ENCODE data around the gene C1orf74.

Gene C1orf74

GRCh38 chr1:209769171-209769904 is 15.0 kb downstream of the C1orf74 start:
- peak in 5 of 14 donors; percentile 9 to 40 (median 19) for DNase-seq

DNA sequence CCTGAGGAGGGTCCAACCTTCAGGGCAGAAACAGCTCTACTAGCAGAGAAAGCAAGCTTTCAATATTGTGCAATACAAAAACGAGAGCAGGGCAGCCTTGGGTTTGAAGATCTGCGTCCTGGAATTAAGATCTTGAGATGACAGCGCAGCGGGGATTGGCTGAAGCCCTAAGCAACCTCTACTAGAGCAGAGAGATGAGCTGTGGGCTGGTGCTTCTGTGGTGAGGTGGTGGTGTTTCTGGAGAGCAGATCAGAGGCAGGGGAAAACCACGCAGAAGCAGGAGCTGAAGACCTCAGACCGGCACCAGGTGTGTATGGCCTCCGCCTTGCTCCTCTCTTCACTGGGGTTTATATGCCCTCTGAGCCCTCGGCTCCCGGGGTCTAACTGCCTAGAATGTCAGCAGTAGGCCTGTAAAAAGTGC is 16.0 kb downstream of the C1orf74 start:
- no peak for DNase-seq

- DNase-seq: no peak
Measured at GRCh38 chr1:209767706-209768105, 16.7 kb downstream of the C1orf74 start.

GRCh38 chr1:209767096-209767495 is 17.3 kb downstream of the C1orf74 start:
- DNase-seq: no peak

- no peak for DNase-seq
Measured at GRCh38 chr1:209766051-209766450, 18.3 kb downstream of the C1orf74 start.

- no peak for DNase-seq
Measured at GRCh38 chr1:209761011-209761635, 23.2 kb downstream of the C1orf74 start.

DNA sequence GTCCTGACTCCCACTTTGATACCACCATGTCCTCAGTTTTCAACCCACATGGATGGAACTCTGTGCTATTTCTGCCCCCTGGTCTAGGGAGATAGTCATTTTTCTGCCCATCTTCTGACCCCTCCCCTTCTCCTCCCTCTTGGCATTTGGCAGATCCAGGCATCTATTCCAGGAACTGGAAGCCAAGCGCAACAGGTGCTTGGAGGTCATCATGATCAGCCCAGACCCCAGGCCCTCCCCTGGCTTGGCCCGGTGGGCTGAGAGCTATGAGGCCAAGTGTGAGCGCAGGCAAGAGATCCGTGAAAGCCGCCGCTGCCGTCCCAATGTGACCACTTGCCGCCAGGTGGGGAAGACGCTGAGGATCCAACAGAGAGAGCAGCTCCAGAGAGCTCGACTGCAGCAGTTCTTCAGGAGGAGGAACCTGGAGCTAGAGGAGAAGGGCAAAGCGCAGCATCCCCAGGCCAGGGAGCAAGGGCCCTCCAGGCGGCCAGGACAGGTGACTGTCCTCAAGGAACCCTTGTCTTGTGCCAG is 24.5 kb downstream of the C1orf74 start:
- no peak for DNase-seq

GRCh38 chr1:209758400-209758799 is 26.0 kb downstream of the C1orf74 start:
- DNase-seq: no peak

- peak in 4 of 14 donors; percentile 20 to 36 (median 31) for DNase-seq
Measured at GRCh38 chr1:209756615-209757445, 27.5 kb downstream of the C1orf74 start.

DNA sequence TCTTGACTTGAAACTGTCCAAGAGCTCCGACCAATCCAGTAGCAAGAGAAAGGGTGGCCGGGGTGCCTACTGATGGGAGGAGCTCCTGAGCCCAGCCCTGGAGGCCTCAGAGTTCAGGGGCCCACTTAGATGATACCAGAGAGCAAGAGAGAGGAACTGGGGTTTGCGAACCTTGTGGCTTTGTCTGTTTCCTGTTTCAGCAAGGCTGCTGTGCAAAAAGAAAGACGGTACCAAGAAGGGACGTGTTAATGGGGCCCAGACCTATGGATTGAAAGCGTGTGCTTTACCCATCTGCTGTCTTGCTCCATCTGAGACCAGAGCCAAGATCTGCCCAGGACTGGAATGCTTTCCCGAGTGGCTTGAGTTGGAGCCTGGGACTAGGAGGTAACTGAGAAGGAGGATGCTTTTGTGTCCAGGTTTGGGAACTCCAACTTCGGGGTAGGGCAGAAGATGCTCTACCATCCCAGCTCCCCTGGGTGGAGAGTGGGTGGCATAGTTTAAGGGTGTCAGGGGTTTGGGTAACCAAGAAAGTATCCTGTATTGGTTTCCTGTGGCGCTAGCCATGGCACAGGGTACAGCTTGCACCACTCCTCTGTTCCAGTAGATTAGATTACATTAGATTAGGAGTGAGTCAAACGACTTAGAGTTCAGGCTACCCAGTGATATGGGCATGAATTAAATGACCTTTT is 28.3 kb downstream of the C1orf74 start, which contains the start of gene TRAF3IP3:
Gene TRAF3IP3, plus strand, starts transcription at position 128 of the 689 bp plus-strand sequence. CDS start 3,987 bp downstream, outside the sequence.
- peak in 6 of 14 donors; percentile 23 to 46 (median 26) for DNase-seq

- DNase-seq: no peak
Measured at GRCh38 chr1:209755256-209755655, 29.1 kb downstream of the C1orf74 start.

DNA sequence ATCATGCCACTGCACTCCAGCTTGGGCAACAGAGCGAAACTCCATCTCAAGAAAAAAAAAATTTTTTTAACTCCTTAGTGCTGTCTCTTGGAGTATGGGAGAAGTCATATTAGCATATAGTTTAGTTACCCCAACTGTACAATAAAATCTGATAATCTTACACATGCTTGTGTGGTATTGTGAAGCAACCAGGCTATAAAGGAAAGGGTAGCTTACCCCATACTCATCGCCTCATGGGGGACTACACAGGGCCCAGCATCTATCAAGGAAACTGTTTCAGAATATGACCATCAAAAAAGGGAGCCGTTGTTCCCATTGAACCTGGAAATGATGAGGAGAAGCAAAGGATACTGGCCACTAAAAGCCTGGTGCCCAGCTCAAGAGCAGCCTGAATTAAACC is 31.5 kb downstream of the C1orf74 start:
- no peak for DNase-seq

GRCh38 chr1:209751627-209752231 is 32.6 kb downstream of the C1orf74 start:
- DNase-seq: no peak

- no peak for DNase-seq
Measured at GRCh38 chr1:209749670-209750323, 34.6 kb downstream of the C1orf74 start.

- no peak for DNase-seq
Measured at GRCh38 chr1:209749205-209749604, 35.2 kb downstream of the C1orf74 start.

GRCh38 chr1:209748620-209749019 is 35.7 kb downstream of the C1orf74 start:
- no peak for DNase-seq

DNA sequence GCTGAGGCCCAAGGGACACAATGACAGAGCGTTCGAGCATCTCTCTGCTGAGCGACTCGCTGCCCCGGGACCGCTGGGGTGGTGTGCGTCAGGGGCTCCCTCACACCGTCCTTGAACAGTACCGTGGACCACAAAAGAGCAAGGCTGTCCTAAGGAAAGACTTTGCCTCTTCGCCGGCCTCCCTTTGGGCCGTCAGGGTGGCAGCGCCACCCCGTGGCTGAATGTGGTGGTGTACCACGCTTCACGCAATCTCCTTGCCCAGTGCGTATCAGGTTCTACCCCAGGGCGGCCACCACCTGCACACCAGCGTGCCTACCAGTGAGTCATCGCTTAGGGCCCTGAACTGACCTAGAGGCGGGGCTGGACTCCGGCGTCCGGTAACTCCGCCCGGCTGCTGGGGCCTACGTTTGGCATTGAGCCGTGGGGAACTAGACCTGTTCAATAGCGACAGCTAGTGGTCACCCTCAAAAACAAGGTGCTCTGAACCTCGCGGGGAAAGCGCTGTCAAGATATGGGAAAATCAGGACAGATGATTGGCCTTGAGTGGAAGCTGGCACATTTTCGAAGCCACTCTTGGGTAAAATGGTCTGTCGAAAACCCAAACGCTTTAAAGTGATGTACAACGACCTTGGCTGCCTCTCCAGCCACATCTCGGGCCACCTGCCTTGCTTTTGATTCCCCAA is 36.6 kb downstream of the C1orf74 start:
- peak; percentile 43 to 95 (median 82) for DNase-seq

- DNase-seq: no peak
Measured at GRCh38 chr1:209746451-209747165, 37.8 kb downstream of the C1orf74 start.

- DNase-seq: peak in 3 of 14 donors; percentile 11 to 36 (median 28)
Measured at GRCh38 chr1:209743145-209743482, 41.2 kb downstream of the C1orf74 start.

All from C1 segment of cervical spinal cord (tissue), 14 donors.